GM12878 (cell line): ENCODE results near the gene R3HDM1.

Experiments
- BRCA1 ChIP-seq: IDR thresholded peaks from 2 replicates; pipeline ENCODE4 v1.6.1; 2011; ENCODE audit warnings: low read depth, low read length, improper control_type of control experiment
- ESRRA ChIP-seq: IDR thresholded peaks from 2 replicates; pipeline ENCODE4 v1.6.1; 2012; ENCODE audit warnings: mild to moderate bottlenecking, low read length, improper control_type of control experiment
- HDGF ChIP-seq: fragments of 450-650 bp; IDR thresholded peaks from 2 replicates; pipeline ENCODE4 v1.6.1; 2016; ENCODE audit warnings: antibody characterized with exemption
- YBX1 ChIP-seq: fragments of 450-650 bp; IDR thresholded peaks from 2 replicates; pipeline ENCODE4 v1.6.1; 2016; ENCODE audit warnings: antibody characterized with exemption

DNA sequence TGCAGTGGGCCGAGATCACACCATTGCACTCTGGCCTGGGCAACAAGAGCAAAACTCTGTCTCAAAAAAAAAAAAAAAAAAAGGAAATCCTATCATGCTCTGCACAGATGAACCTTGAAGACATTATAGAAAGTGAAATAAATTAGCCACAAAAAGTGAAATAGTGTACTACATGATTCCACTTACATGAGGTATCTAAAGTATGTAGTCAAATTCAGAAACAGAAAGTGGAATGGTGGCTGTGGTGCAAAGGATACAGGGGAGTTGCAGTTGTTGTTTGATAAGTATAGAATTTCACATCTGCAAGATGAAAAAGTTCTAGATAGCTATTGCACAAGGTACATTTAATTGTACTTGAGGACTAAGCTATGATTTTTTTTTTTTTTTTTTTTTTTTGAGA, 5.5 kb upstream of the R3HDM1 start:
- TF ChIP-seq BRCA1 (no peak), YBX1 (no peak), ESRRA (no peak), HDGF (no peak)
